Stimulated activated CD4-positive, alpha-beta T cell treated with anti-CD3 and anti-CD28 coated beads, TNF-alpha, amount 100 ng/mL, for 48 hours (primary cell): ENCODE results near the gene PHOSPHO2.

Source experiments
- DNase-seq, 3 donors: peaks; one replicate each; pipeline ENCODE4 v3.0.0-alpha.2; 2020; ENCODE audit warnings: low read depth in 3 of 3

Gene PHOSPHO2

GRCh38 chr2:169694113-169694893 is at the start of gene PHOSPHO2, which contains the start of gene CFAP210:
Gene PHOSPHO2, plus strand, starts transcription at chr2:169694469. Its CDS starts 6,503 bp downstream, at chr2:169700972.
Gene CFAP210, minus strand, starts transcription at chr2:169694405. Its CDS starts 78 bp downstream, at chr2:169694327.
- DNase-seq = peak; percentile 94 to 97 (median 96)

GRCh38 chr2:169647496-169647895 is 46.8 kb upstream of the PHOSPHO2 start:
- DNase-seq = no peak

DNA sequence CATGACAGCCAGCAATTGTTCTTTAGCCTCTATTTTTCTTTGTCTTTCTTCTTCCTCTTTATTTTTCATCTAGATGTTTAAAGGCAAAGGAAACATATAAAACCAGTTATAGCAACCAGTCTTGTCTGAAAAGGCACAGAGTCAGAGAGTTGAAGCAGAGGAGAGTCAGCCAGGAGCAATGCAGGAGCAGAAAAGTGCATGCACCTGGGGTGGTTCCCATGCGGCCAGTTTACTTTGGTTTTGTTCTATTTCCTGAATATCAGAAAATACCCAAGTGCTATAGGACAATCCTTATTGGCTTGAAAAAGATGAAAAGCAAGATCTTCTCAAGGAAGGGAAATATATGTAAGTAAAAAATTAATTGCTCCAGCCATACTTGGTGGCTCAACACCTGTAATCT is 45.0 kb upstream of the PHOSPHO2 start:
- DNase-seq = no peak

- no peak for DNase-seq
These were observed 40.6 kb upstream of the PHOSPHO2 start for GRCh38 chr2:169653636-169654035.

GRCh38 chr2:169656164-169656563 is 38.1 kb upstream of the PHOSPHO2 start:
- no peak for DNase-seq

GRCh38 chr2:169658877-169659276 is 35.4 kb upstream of the PHOSPHO2 start:
- DNase-seq = no peak

GRCh38 chr2:169659320-169659719 is 34.9 kb upstream of the PHOSPHO2 start:
- DNase-seq = no peak

- DNase-seq = no peak
These were observed 33.0 kb upstream of the PHOSPHO2 start for GRCh38 chr2:169661265-169661664.

GRCh38 chr2:169662744-169663143 is 31.5 kb upstream of the PHOSPHO2 start:
- no peak for DNase-seq

DNA sequence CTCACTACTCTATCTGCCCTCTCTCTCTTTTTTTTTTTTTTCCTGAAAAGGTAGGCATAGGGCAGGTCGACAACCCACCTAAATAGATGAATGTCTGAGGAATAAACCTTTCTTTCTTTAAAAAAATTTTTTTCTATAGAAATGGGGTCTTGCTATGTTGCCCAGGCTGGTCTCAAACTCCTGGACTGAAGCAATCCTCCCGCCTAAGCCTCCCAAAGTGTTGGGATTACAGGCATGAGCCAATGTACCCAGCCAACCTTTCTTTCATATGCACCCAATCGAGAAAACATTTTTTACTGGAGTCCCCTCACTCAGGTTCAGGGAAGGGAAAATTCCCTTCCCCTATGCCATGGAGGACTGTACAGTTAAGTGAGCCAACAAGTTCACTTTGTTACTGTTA is 31.0 kb upstream of the PHOSPHO2 start:
- no peak for DNase-seq

DNA sequence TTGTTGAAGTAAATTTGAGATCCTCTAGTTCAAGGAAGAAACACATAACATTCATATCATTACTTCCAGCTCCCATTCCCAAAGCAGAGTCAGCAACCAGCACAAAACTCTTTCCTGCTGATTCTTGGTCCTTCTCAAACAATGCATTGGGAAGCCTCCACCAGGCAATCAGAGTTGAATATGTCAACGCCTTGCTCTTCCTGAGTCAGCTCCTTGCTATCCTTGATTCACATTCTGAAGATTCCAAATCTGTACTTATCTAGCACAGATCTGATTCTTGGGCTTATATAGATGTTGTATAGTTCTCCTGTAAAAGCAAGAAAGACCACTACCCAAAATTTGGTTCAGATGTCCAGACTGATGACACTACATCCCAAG is 29.7 kb upstream of the PHOSPHO2 start:
- no peak for DNase-seq

- no peak for DNase-seq
These were observed 29.0 kb upstream of the PHOSPHO2 start for GRCh38 chr2:169664978-169665930.

DNA sequence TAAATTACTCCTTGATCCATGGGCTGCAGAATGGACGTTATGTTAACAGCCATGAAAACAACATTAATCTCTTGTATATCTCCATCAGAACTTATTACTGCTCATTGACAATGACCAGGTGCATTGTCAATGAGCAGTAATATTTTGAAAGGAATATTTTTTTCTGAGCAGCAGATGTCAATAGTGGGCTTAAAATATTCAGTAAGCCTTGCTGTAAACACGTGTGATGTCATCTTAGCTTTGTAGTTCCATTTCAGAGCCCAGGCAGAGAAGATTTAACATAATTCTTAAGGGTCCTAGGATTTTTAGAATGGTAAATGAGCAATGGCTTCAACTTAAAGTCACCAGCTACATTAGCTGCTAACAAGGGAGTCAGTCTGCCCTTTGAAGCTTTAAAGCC is 26.7 kb upstream of the PHOSPHO2 start:
- no peak for DNase-seq

DNA sequence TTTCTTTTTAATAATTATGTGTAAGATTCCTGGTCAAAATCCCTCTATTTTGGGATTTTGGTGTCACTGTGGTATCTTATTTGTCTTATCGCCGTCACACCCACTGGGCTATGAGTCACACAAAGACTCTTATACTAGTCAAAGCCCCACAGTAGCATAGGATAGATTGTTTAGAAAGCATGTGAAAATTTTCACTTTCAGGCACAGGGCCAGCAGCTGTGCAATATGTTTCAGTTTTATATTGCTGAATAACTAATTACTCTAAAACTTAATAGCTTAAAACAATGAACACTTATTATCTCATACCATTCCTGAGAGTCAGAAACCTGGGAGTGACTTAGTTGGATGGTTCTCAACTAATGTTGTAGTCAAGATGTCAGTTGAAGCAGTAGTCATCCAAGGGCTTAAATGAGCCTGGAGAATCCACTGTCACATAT is 24.0 kb upstream of the PHOSPHO2 start:
- DNase-seq = no peak

DNA sequence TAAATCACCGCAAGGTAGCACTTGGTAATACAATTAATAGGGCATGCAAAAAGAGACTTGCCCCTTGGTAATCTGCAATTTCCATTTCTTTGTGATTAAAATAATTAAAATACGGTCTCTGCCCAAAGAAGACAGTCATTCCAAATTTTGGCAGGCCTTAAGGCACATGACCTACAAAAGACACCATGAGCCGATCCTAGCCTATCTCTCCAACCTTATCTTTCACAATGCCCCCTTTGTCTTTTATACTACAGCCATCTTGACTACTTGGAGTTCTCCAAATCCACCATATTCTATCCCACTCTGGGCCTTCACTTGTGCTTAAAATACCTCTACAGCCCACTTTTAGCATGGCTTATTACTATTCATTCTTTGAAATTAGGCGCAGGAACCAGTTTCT is 23.3 kb upstream of the PHOSPHO2 start:
- no peak for DNase-seq

- no peak for DNase-seq
These were observed 21.9 kb upstream of the PHOSPHO2 start for GRCh38 chr2:169672406-169672805.

- DNase-seq = no peak
These were observed 21.2 kb upstream of the PHOSPHO2 start for GRCh38 chr2:169673106-169673505.

DNA sequence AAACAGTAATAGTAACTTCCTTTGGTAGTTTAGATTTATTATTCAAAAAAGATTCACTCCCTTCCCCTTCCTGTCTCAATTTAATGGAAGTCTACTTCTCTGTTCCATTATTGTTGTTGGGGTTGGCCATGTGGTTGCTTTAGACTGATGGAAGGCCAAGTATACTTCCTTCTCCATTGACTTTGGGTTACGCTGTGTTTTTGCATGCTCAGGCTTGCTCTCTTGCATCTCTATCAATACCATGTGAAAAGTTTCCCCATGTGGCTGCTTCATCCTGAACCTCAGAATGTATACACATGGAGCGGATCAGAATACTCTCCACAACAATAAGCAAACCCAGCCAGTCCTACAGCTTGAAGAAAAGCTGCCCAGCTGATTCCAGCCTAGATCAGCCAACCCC is 20.3 kb upstream of the PHOSPHO2 start:
- no peak for DNase-seq

DNA sequence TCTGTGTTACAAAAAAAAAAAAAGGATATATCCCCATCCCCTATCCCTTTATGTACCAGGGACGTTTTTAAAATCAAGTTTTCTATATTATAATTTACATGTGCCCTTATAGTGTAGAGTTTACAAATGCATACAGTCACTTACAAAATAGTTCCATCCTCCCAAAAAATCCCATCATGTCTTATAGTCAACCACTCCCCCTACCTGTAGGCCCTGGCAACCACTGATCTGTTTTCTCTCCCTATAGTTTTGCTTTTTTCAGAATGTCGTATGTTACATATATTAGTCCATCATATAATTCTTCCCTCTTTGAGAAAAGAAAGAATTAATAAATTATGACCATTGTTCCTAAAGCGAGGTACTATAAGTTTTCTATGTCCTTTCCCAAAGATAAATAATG is 17.9 kb upstream of the PHOSPHO2 start:
- no peak for DNase-seq

DNA sequence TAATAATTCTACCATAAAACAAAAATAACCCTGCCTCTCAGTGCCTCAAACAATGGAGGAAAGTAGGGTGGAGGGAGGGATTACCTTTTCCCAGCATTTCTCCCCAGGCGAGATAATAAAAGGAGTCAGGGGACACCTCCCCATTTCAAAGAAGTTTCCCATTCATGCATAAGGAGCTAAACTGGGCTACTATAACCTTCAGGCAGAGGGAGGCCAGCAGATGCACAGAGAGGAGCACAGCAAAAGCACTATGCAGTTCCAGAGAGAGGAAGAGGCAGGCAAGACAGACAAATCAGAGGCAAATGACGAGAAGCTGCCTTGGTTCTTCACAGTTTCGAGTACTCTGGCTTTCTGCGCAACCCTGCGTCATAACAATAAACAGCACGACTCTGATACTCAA is 17.4 kb upstream of the PHOSPHO2 start:
- DNase-seq = no peak

DNA sequence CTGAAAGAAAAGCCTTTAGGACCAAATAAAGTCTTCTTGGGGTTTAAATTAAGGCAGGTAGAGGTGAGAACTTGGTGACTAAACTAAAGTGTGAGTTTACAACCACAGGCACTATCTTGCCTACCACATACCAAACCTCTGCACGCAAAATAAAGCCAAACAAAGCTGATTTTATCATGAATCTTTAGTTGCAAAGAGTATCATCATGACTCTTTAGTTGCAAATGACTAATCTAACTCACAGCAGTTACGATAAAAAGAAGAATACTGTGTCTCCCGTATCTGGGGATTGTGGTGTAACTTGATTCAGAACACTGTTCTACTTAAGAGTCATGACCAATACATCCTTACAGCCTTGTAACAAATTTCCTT is 11.2 kb upstream of the PHOSPHO2 start:
- no peak for DNase-seq

- DNase-seq = no peak
These were observed 10.7 kb upstream of the PHOSPHO2 start for GRCh38 chr2:169683425-169684134.
